ENCODE measurements around the gene RSPH4A. TPM values are rescaled to one million over a fixed set of nuclear protein-coding genes. Genes with fewer than 3 reads are reported as not detected.
"Not testable (repeated sequence)": the region's sequence is repeated elsewhere in the genome, so short reads cannot be mapped to it uniquely, and the experiment has no call there.

RSPH4A gene
- total RNA-seq, 1 donor from 2014 or later = 0.49 TPM

DNA sequence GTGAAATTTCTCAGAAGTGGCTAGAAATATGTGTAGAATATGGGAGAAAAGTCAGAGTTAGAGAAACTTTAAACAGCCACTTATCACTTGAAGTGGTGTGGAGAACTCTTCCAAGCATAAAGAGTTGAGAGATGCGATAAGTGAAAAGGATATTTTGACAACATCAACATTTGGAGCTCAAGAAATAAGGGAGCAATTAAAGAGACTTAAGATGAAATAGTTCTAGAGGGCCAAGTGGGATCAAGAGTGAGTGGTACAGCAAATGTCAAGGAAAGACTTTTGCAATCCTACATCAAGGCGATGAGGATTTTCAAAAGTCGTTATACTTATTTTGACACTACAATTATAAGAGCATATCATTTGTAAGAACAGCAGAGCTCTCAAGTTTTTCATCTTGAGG, 9.6 kb downstream of the RSPH4A start:
- DNase-seq (ENCODE audit: low spot score) = no peak

DNA sequence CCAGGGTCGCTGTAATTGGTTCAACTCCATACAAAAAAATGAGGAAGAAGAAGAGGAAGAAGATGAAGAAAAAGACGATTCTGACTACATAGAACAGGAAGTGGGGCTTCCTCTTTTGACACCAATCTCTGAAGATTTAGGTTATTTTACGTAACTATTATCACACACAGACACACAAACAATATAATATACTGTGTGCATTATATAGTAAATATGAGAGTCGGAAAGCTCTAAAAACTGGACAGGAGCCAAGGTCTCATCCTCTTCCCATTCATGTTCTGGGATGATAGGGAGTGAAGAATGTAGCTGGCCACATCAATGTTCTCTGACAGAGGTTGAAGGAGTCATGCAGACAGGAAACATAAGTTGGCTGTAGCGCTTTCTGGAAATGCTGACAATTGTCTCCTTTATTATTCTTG, 13.3 kb downstream of the RSPH4A start:
- no peak for DNase-seq (ENCODE audit: low spot score)

DNA sequence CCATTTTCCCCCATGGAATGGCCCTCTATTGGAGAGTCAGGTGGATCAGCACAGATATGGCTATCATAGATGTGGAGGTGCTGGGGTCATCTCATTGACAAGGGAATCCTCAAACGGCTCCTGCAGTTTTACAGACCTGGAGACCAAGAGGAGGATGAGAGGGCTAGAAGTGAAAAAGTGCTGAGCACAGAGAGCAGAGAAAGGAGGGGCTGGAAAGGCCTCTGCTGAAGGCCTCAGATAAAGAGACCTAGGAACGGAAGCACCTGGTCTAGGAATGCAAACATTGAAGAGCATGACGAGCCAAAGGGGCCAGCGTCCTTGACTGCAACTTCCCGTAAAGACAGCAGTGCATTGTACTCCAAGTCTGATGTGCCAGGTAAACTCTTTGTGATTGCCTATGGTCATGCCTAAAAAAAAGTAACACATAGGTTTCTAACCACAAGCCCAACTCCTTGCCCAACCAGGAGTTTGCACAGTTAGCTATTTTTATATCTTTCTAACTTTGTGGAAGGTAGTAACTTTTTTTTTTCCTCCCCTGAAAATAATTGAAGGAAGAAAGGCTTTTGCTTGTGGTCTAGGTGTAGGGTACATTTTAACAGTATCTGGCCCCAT, 15.2 kb downstream of the RSPH4A start:
- DNase-seq (ENCODE audit: low spot score) = peak; percentile 41

- no peak for DNase-seq (ENCODE audit: low spot score)
These were observed 17.4 kb downstream of the RSPH4A start for GRCh38 chr6:116633685-116634084.

- no peak for DNase-seq (ENCODE audit: low spot score)
These were observed 31.9 kb downstream of the RSPH4A start for GRCh38 chr6:116648156-116648555.

- DNase-seq (ENCODE audit: low spot score) = no peak
These were observed 32.9 kb downstream of the RSPH4A start for GRCh38 chr6:116649129-116649528.

GRCh38 chr6:116651916-116652315, 35.6 kb downstream of the RSPH4A start:
- no peak for DNase-seq (ENCODE audit: low spot score)

- no peak for DNase-seq (ENCODE audit: low spot score)
These were observed 45.3 kb downstream of the RSPH4A start for GRCh38 chr6:116661594-116661993.

- DNase-seq (ENCODE audit: low spot score) = no peak
These were observed 45.9 kb downstream of the RSPH4A start for GRCh38 chr6:116662202-116662601.

GRCh38 chr6:116663308-116663707, 47.0 kb downstream of the RSPH4A start:
- no peak for DNase-seq (ENCODE audit: low spot score)

- not testable (repeated sequence) for DNase-seq (ENCODE audit: low spot score)
These were observed 47.9 kb downstream of the RSPH4A start for GRCh38 chr6:116664169-116664568.

DNA sequence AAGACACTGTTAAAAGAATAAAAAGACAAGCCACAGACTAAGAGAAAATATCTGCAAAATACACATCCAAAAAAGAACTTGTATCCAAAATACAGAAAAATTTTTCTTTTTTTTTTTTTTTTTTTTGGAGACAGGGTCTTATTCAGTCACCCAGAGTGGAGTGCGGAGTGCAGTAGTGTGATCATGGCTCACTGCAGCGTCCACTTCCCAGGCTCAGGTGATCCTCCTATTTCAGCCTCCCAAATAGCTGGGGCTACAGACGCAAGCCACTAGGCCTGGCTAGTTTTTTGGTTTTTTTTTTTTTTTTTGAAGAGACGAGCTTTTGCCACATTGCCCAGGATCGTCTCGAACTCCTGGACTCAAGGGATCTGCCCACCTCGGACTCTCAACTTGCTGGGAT, 49.2 kb downstream of the RSPH4A start:
- DNase-seq (ENCODE audit: low spot score) = no peak

DNA sequence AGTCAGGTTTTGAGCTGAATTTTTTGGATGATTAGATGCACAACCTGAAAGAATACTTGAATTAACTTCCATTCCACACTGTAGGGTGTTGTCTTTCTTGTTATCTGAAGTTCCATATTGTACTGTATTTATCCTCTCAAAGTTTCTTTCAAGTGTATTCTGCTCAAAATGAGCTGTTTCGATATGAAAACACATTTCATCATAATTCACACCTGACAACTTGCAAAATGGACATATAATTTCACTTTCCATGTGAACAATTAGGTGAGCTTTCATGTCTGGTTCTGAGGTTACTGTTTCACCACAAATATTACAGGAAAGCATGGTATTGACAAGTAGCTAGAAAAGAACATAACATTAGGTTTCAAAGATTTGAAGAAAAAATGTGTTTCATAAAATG, 50.6 kb downstream of the RSPH4A start:
- DNase-seq (ENCODE audit: low spot score) = no peak

DNA sequence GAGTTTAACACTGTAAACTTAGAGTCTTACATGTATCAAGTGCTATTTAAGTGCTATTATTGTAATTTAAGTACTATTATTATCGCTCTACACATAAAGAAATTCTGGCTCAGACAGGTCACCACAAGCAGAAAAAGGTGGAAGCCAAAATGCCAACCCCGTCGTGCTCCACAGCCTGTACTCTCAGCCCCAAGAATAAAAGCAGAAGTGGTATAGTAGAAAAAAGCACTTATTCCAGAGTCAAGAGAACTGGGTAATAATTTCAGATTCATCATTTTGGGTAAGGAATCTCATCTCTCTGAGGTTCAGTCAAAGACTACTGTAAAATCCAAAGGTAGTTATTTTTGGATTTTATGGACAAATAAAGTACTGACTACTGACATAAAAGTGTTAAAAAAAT, 51.3 kb downstream of the RSPH4A start:
- DNase-seq (ENCODE audit: low spot score) = no peak

DNA sequence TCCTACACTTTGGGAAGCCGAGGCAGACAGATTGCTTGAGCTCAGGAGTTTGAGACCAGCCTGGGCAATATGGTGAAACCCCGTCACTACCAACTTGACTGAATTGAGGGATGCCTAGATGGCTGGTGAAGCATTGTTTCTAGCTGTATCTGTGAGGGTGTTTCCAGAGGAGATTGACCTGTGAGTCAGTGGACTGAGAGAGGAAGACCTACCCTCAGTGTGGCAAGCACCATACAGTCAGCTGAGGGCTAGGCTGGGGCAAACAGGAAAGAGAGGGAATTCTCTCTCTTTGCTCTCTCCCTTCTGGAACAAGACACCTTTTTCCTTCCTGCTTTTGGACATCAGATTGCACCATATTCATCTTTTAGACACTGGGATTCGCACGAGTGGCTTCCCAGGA, 56.0 kb downstream of the RSPH4A start:
- no peak for DNase-seq (ENCODE audit: low spot score)

GRCh38 chr6:116676021-116676420, 59.7 kb downstream of the RSPH4A start:
- DNase-seq (ENCODE audit: low spot score) = no peak

DNA sequence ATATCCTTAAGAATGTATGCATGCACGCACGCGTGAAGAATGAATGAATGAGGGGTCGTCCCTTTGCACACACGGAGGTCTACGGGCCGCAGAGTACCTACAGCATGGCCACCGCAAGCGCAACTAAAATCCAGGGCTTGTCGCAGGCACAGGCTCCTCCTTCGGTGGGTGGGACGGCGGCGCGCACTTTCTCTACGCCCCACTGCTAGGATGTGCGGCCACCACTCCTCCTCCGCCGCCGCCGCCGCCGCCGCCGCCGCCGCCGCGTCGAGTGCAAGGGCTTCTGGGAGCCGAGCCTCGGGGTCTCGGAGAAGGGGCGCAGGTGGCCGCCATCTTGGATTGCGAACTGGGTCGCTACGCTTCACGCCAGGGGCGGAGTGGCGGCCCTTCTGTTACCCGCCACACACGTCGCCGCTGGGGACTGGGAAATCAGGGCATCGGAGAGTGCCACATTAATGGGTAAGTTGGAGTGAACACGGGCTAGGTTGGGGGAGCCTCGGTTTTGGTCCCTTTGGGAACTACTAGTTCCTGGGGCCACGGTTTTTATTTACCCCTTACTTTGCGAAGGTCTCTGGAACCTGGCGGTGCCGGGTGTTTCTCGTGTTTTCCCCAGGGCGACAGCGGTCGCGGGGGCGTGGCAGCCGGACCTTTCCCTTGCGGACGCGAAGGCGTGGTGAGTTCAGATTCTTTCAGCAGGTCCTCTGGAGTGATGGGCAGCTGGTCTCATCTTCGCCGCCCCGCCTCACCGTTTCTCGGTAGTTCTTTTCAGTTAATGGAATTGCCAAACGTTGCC, 64.8 kb downstream of the RSPH4A start, which contains the start of gene KPNA5:
KPNA5 (plus strand) TSS at position 332 of the 793 bp plus-strand sequence; CDS start at position 456, 124 bp downstream.
- peak; percentile 91 for DNase-seq (ENCODE audit: low spot score)

- DNase-seq (ENCODE audit: low spot score) = no peak
These were observed 66.0 kb downstream of the RSPH4A start for GRCh38 chr6:116682334-116682712.

Other genes with a start within 250 kb of the RSPH4A start
- gene DSE, start 245.5 kb upstream of the RSPH4A start, total RNA-seq = 24.9 TPM
- 4.8 TPM for gene CALHM6, start 155.1 kb upstream of the RSPH4A start, total RNA-seq
- gene CALHM5, start 104.8 kb upstream of the RSPH4A start, total RNA-seq = 1.8 TPM
- not detected for gene TRAPPC3L, start 70.8 kb upstream of the RSPH4A start, total RNA-seq
- not detected for gene CALHM4, start 62.7 kb upstream of the RSPH4A start, total RNA-seq
- gene RWDD1, start 45.0 kb upstream of the RSPH4A start, total RNA-seq = 35.1 TPM
- 9.6 TPM for gene ZUP1, start 52.3 kb downstream of the RSPH4A start, total RNA-seq
- gene KPNA5, start 64.7 kb downstream of the RSPH4A start, total RNA-seq = 11.9 TPM
- gene FAM162B, start 149.2 kb downstream of the RSPH4A start, total RNA-seq = 2.7 TPM
- gene GPRC6A, start 212.6 kb downstream of the RSPH4A start, total RNA-seq = not detected